WTC11 (cell line): ENCODE results near the gene RGP1.

ENCODE experiments used
- AFF4 ChIP-seq: sonication (generic); formaldehyde crosslinking; IDR thresholded peaks from 2 replicates; pipeline ENCODE4 v1.8.1; 2023; ENCODE audit warnings: mild to moderate bottlenecking, missing genetic modification reagents, borderline replicate concordance
- ARID4B ChIP-seq: sonication (generic); formaldehyde crosslinking; IDR thresholded peaks from 2 replicates; pipeline ENCODE4 v1.8.0; 2023; ENCODE audit warnings: missing genetic modification reagents, mild to moderate bottlenecking, borderline replicate concordance
- ATF2 ChIP-seq: sonication (generic); formaldehyde crosslinking; IDR thresholded peaks from 2 replicates; pipeline ENCODE4 v1.8.1; 2022; ENCODE audit warnings: low read depth, missing genetic modification reagents, borderline replicate concordance
- CREB1 ChIP-seq: sonication (generic); formaldehyde crosslinking; IDR thresholded peaks from 2 replicates; pipeline ENCODE4 v1.8.0; 2023; ENCODE audit warnings: mild to moderate bottlenecking, missing genetic modification reagents
- CREM ChIP-seq: sonication (generic); formaldehyde crosslinking; IDR thresholded peaks from 2 replicates; pipeline ENCODE4 v1.8.1; 2022; ENCODE audit warnings: mild to moderate bottlenecking, missing genetic modification reagents, moderate library complexity
- ETV6 ChIP-seq: sonication (generic); formaldehyde crosslinking; IDR thresholded peaks from 2 replicates; pipeline ENCODE4 v1.8.1; 2022; ENCODE audit warnings: mild to moderate bottlenecking, missing genetic modification reagents
- FOXK1 ChIP-seq: sonication (generic); formaldehyde crosslinking; IDR thresholded peaks from 2 replicates; pipeline ENCODE4 v1.8.0; 2022; ENCODE audit warnings: mild to moderate bottlenecking, moderate library complexity, missing genetic modification reagents
- FOXP1 ChIP-seq: sonication (generic); formaldehyde crosslinking; IDR thresholded peaks from 2 replicates; pipeline ENCODE4 v1.8.0; 2022; ENCODE audit warnings: missing genetic modification reagents, mild to moderate bottlenecking, moderate library complexity, borderline replicate concordance
- GTF2I ChIP-seq: fragments of 250-450 bp; sonication (Bioruptor Pico); conservative IDR thresholded peaks from 2 replicates; pipeline ENCODE4 v1.4.0; 2021; ENCODE audit warnings: mild to moderate bottlenecking
- JUN ChIP-seq: sonication (generic); formaldehyde crosslinking; IDR thresholded peaks from 2 replicates; pipeline ENCODE4 v1.8.0; 2023; ENCODE audit warnings: mild to moderate bottlenecking, missing genetic modification reagents
- NFE2L1 ChIP-seq: sonication (generic); formaldehyde crosslinking; IDR thresholded peaks from 2 replicates; pipeline ENCODE4 v1.8.1; 2023; ENCODE audit warnings: missing genetic modification reagents
- ZNF138 ChIP-seq: sonication (generic); formaldehyde crosslinking; conservative IDR thresholded peaks from 2 replicates; pipeline ENCODE4 v1.8.1; 2022; ENCODE audit warnings: mild to moderate bottlenecking, moderate library complexity, missing genetic modification reagents
- TF ChIP-seq, protein P1 (sequence below): fragments of 200-600 bp; IDR thresholded peaks from 2 replicates; pipeline ENCODE4 v1.8.0; 2022; ENCODE audit warnings: antibody characterized with exemption
- TF ChIP-seq, protein P2 (sequence below): sonication (generic); formaldehyde crosslinking; IDR thresholded peaks from 2 replicates; pipeline ENCODE4 v1.8.1; 2023; ENCODE audit warnings: mild to moderate bottlenecking, moderate library complexity, missing genetic modification reagents

GRCh38 chr9:35713578-35713977, 35.5 kb upstream of the RGP1 start:
- TF ChIP-seq, protein P1, sequence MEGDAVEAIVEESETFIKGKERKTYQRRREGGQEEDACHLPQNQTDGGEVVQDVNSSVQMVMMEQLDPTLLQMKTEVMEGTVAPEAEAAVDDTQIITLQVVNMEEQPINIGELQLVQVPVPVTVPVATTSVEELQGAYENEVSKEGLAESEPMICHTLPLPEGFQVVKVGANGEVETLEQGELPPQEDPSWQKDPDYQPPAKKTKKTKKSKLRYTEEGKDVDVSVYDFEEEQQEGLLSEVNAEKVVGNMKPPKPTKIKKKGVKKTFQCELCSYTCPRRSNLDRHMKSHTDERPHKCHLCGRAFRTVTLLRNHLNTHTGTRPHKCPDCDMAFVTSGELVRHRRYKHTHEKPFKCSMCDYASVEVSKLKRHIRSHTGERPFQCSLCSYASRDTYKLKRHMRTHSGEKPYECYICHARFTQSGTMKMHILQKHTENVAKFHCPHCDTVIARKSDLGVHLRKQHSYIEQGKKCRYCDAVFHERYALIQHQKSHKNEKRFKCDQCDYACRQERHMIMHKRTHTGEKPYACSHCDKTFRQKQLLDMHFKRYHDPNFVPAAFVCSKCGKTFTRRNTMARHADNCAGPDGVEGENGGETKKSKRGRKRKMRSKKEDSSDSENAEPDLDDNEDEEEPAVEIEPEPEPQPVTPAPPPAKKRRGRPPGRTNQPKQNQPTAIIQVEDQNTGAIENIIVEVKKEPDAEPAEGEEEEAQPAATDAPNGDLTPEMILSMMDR = no peak
- no peak for TF ChIP-seq NFE2L1
- TF ChIP-seq, protein P2, sequence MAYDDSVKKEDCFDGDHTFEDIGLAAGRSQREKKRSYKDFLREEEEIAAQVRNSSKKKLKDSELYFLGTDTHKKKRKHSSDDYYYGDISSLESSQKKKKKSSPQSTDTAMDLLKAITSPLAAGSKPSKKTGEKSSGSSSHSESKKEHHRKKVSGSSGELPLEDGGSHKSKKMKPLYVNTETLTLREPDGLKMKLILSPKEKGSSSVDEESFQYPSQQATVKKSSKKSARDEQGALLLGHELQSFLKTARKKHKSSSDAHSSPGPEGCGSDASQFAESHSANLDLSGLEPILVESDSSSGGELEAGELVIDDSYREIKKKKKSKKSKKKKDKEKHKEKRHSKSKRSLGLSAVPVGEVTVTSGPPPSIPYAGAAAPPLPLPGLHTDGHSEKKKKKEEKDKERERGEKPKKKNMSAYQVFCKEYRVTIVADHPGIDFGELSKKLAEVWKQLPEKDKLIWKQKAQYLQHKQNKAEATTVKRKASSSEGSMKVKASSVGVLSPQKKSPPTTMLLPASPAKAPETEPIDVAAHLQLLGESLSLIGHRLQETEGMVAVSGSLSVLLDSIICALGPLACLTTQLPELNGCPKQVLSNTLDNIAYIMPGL (CRISPR knock-in tag) = no peak
- no peak for TF ChIP-seq ARID4B
- no peak for TF ChIP-seq GTF2I (CRISPR knock-in tag)
- TF ChIP-seq CREM (CRISPR knock-in tag) = no peak
- TF ChIP-seq CREB1 (CRISPR knock-in tag) = no peak
- no peak for TF ChIP-seq FOXK1
- TF ChIP-seq ETV6 = no peak
- TF ChIP-seq FOXP1 (CRISPR knock-in tag) = no peak
- TF ChIP-seq AFF4 (CRISPR knock-in tag) = no peak
- no peak for TF ChIP-seq JUN
- TF ChIP-seq ATF2 = no peak
- no peak for TF ChIP-seq ZNF138 (CRISPR knock-in tag)
